GM12878 (cell line): ENCODE data around the gene CENPE. TPM values are rescaled to one million over a fixed set of nuclear protein-coding genes. Genes with fewer than 3 reads are reported as not detected.

Experiments used
- ATAC-seq: fragments of 200-7000 bp; cut with Tn5 transposase; 3 replicates; pipeline ENCODE4 v1.9.1; 2020; ENCODE audit warnings: mild to moderate bottlenecking, moderate library complexity
- BruUV-seq: library from RNA; stranded (reverse); fragments of 400-500 nt; replicated peaks from 2 replicates; lab custom pipeline; 2021; lab: Mats Ljungman, UMichigan
- CTCF ChIA-PET: fragments of 300-600 bp; sonication (Branson Sonifier 250); formaldehyde crosslinking; extraction: SDS; loops from one replicate; lab custom pipeline; 2021; ENCODE audit warnings: inconsistent platforms; lab: Yijun Ruan, JAX
- POLR2A ChIA-PET: fragments of 350-600 bp; formaldehyde crosslinking; extraction: SDS; loops from one replicate; lab custom pipeline; 2021; ENCODE audit warnings: inconsistent platforms; lab: Charles Lee
- RAD21 ChIA-PET: fragments of 300-600 bp; sonication (Branson Sonifier 250); formaldehyde crosslinking; loops from one replicate; lab custom pipeline; 2023; ENCODE audit warnings: antibody characterized with exemption; ENCODE audit not compliant: unreplicated experiment; lab: Charles Lee
- SMC1A ChIA-PET: fragments of 300-600 bp; sonication (Branson Sonifier 250); formaldehyde crosslinking; loops from one replicate; lab custom pipeline; 2023; ENCODE audit not compliant: unreplicated experiment, uncharacterized antibody; lab: Charles Lee
- DNase-seq: peaks from one replicate; pipeline ENCODE4 v3.0.0-alpha.2; 2011; ENCODE audit warnings: low read depth, low spot score
- FAIRE-seq: peaks from 3 replicates; lab custom pipeline; 2011; peaks lifted over from hg19 to GRCh38; lab: Jason Lieb, UNC
- H2AFZ ChIP-seq: 2 replicates; pipeline ENCODE4 v1.6.0; 2011; ENCODE audit warnings: low read depth, low read length, control low read depth; ENCODE audit not compliant: control insufficient read depth
- H3K27ac ChIP-seq: 2 replicates; pipeline ENCODE4 v1.5.1; 2011; ENCODE audit warnings: control low read depth; ENCODE audit not compliant: control insufficient read depth, insufficient read depth
- H3K27me3 ChIP-seq, 2 experiments: replicated peaks in 1 of 2; 2 replicates each; pipeline versions ENCODE4 v1.6.0 to v1.6.1; 2011; ENCODE audit warnings: low read length in 1 of 2; ENCODE audit not compliant: control insufficient read depth in 2 of 2, insufficient read depth in 2 of 2
- H3K36me3 ChIP-seq, 2 experiments: 2 replicates each; pipeline ENCODE4 v1.5.1; 2011; ENCODE audit warnings: low read length in 1 of 2; ENCODE audit not compliant: control insufficient read depth in 2 of 2, insufficient read depth in 2 of 2
- H3K4me1 ChIP-seq: 2 replicates; pipeline ENCODE4 v1.6.1; 2011; ENCODE audit warnings: mild to moderate bottlenecking, low read length, moderate library complexity, mixed read lengths; ENCODE audit not compliant: control insufficient read depth, insufficient read depth
- H3K4me2 ChIP-seq: 2 replicates; pipeline ENCODE4 v1.6.0; 2011; ENCODE audit warnings: control low read depth; ENCODE audit not compliant: control insufficient read depth, insufficient read depth
- H3K4me3 ChIP-seq: fragments of 200-600 bp; sonication (generic); 2 replicates; pipeline ENCODE4 v1.5.1; 2016
- H3K79me2 ChIP-seq: 2 replicates; pipeline ENCODE4 v1.6.0; 2011; ENCODE audit warnings: low read length; ENCODE audit not compliant: control insufficient read depth, insufficient read depth
- H3K9ac ChIP-seq: 2 replicates; pipeline ENCODE4 v1.8.0; 2011; ENCODE audit warnings: low read length, control low read depth, mixed read lengths; ENCODE audit not compliant: control insufficient read depth, insufficient read depth
- H3K9me3 ChIP-seq: replicated peaks from 3 replicates; pipeline ENCODE4 v1.5.1; 2011; ENCODE audit warnings: mild to moderate bottlenecking, low read length; ENCODE audit not compliant: control insufficient read depth, insufficient read depth
- H4K20me1 ChIP-seq: 2 replicates; pipeline ENCODE4 v1.6.0; 2011; ENCODE audit not compliant: control insufficient read depth, insufficient read depth
- CREM ChIP-seq: IDR thresholded peaks from 2 replicates; pipeline ENCODE4 v1.6.1; 2014; ENCODE audit warnings: antibody characterized with exemption, low read depth
- HDAC6 ChIP-seq: fragments of 200-600 bp; sonication (generic); IDR thresholded peaks from one replicate; pipeline ENCODE4 v1.8.0; 2017; ENCODE audit warnings: antibody characterized with exemption; ENCODE audit not compliant: unreplicated experiment
- KLF5 ChIP-seq: fragments of 450-650 bp; IDR thresholded peaks from 2 replicates; pipeline ENCODE4 v1.6.1; 2014; ENCODE audit warnings: mild to moderate bottlenecking; ENCODE audit not compliant: partially characterized antibody
- NKRF ChIP-seq: fragments of 450-650 bp; conservative IDR thresholded peaks from 2 replicates; pipeline ENCODE4 v1.6.1; 2017; ENCODE audit warnings: mild to moderate bottlenecking, moderate library complexity
- PKNOX1 ChIP-seq: fragments of 450-650 bp; IDR thresholded peaks from 2 replicates; pipeline ENCODE4 v1.6.1; 2016; ENCODE audit warnings: mild to moderate bottlenecking
- PML ChIP-seq: IDR thresholded peaks from 2 replicates; pipeline ENCODE4 v1.6.1; 2012; ENCODE audit warnings: low read length, inconsistent platforms
- RAD51 ChIP-seq: fragments of 450-650 bp; IDR thresholded peaks from 2 replicates; pipeline ENCODE4 v1.6.1; 2016; ENCODE audit warnings: moderate library complexity, mild to moderate bottlenecking, inconsistent platforms
- RFX5 ChIP-seq: IDR thresholded peaks from 2 replicates; pipeline ENCODE4 v1.6.1; 2011; ENCODE audit warnings: low read depth, low read length, improper control_type of control experiment
- ZNF207 ChIP-seq: fragments of 450-650 bp; IDR thresholded peaks from 2 replicates; pipeline ENCODE4 v1.6.1; 2014; ENCODE audit warnings: antibody characterized with exemption, mild to moderate bottlenecking, borderline replicate concordance
- ZNF24 ChIP-seq: fragments of 450-650 bp; IDR thresholded peaks from 2 replicates; pipeline ENCODE4 v1.6.1; 2017; ENCODE audit warnings: antibody characterized with exemption, mild to moderate bottlenecking
- ZNF622 ChIP-seq: fragments of 450-650 bp; IDR thresholded peaks from 2 replicates; pipeline ENCODE4 v1.6.1; 2017; ENCODE audit warnings: mild to moderate bottlenecking, inconsistent platforms
- WGBS: methylation state at CpG from one replicate; pipeline ENCODE4 v1.1.6; 2016; ENCODE audit warnings: low lambda C conversion rate; ENCODE audit not compliant: insufficient replicate concordance, insufficient coverage; ENCODE audit errors: missing lambda C conversion rate; 5-methylcytosine and 5-hydroxymethylcytosine counted together
- in situ Hi-C: fragments of 300-500 bp; cut with MboI; formaldehyde crosslinking; loops from 9 replicates; pipeline ENCODE4 v1.14.3; 2018; ENCODE audit warnings: mixed read lengths
- intact Hi-C: fragments of 100-400 bp; cut with micrococcal nuclease; formaldehyde crosslinking; loops from one replicate; pipeline ENCODE4 v1.14.2; 2022; ENCODE audit not compliant: unreplicated experiment
- polyA plus RNA-seq, 11 experiments: library from polyadenylated mRNA; depleted of rRNA in 4 of 11; unstranded in 6 of 11; stranded (reverse) in 5 of 11; fragments of >200 nt; fragmentation: Nextera tagmentation in 4 of 11; fragmentation: Illumina TruSeq in 1 of 11; extraction: Ambion mirVana in 4 of 11; extraction: Trizol in 1 of 11; gene quantifications; 1 replicate in 1 of 11; 2 replicates in 10 of 11; pipeline versions ENCODE4 v1.2.1 to v1.2.3, GENCODE V29; 2011 to 2016; ENCODE audit warnings: inconsistent platforms in 2 of 11, missing spikeins in 2 of 11, low read depth in 1 of 11
- total RNA-seq, 4 experiments: library from RNA; depleted of rRNA in 3 of 4; stranded (reverse); fragments of >200 nt in 3 of 4; fragmentation: Illumina TruSeq in 1 of 4; extraction: Trizol in 1 of 4; gene quantifications; 2 replicates each; pipeline versions ENCODE4 v1.2.1 to v1.2.3, GENCODE V29; 2013 to 2021

Gene CENPE
- total and polyA plus RNA-seq, 10 of the 15 experiments (the other 5 are each of a cell fraction or from before 2014, with no cell fraction given) = 10.2 to 53.6 (median 25.2) TPM

GRCh38 chr4:103075435-103075893 is 122.7 kb downstream of the CENPE start:
- H2AFZ ChIP-seq = peak overlapping the region; percentile 83
- intact Hi-C loops = loop anchor here (2.0 kb wide), 1 partner anchor 249 kb away; the partner anchor contains the start of gene UBE2D3
- in situ Hi-C loops = no loop called here
- TSS peak; percentile 67 for BruUV-seq
- under 1% methylated on average over 4 of the region's 4 CpGs for WGBS
- no peaks in the 10 kb centered on the region for H3K27me3 ChIP-seq
- no peak for TF ChIP-seq KLF5
- TF ChIP-seq ZNF207 = 0 out of 2 replicates have a peak, but pooled peaks have one; percentile 6
- no peak for TF ChIP-seq RFX5
- TF ChIP-seq RAD51 = 0 out of 2 replicates have a peak, but pooled peaks have one; percentile 13
- H4K20me1 ChIP-seq = no peaks in the 10 kb centered on the region
- H3K9ac ChIP-seq = peak overlapping the region; percentile 93
- no peak for DNase-seq
- FAIRE-seq = no peak
- SMC1A ChIA-PET = interaction anchor here (0.6 to 5.4 kb wide), 9 partner anchors 9 to 233 kb away, joined by 3 to 59 read pairs (median 4); no protein-coding TSS in a partner anchor
- CTCF ChIA-PET = interaction anchor here (0.8 to 2.6 kb wide), 3 partner anchors 11 to 20 kb away, joined by 3 to 17 read pairs (median 3); no protein-coding TSS in a partner anchor
- ATAC-seq = peak; percentile 6
- no peaks in the 10 kb centered on the region for H3K36me3 ChIP-seq
- RAD21 ChIA-PET = interaction anchor here (1.0 to 7.8 kb wide), 8 partner anchors 11 to 645 kb away, joined by 3 to 69 read pairs (median 4); partner anchors contain the start of gene CISD2
- H3K9me3 ChIP-seq = no peaks in the 10 kb centered on the region
- H3K27ac ChIP-seq = peak overlapping the region; percentile 93
- H3K4me2 ChIP-seq = peak overlapping the region; percentile 94
- H3K79me2 ChIP-seq = peaks cover 57% of the 10 kb centered on the region
- H3K4me1 ChIP-seq = peaks cover 8% of the 10 kb centered on the region
- POLR2A ChIA-PET = no interaction called here
- peak overlapping the region; percentile 77 for H3K4me3 ChIP-seq

- peak overlapping the region; percentile 93 for H3K9ac ChIP-seq
- peak overlapping the region; percentile 94 for H3K4me2 ChIP-seq
- H3K79me2 ChIP-seq = peaks cover 59% of the 10 kb centered on the region
- CTCF ChIA-PET = interaction anchor here (0.8 to 2.6 kb wide), 4 partner anchors 10 to 20 kb away, joined by 3 to 17 read pairs (median 4); no protein-coding TSS in a partner anchor
- peak; percentile 61 for ATAC-seq
- H3K4me1 ChIP-seq = peaks cover 8% of the 10 kb centered on the region
- RAD21 ChIA-PET = interaction anchor here (0.7 to 7.8 kb wide), 8 partner anchors 10 to 247 kb away, joined by 3 to 69 read pairs (median 4); partner anchors contain the start of genes CISD2 and UBE2D3
- intact Hi-C loops (loop anchor here (2.0 to 5.0 kb wide), 2 partner anchors 208 to 248 kb away; partner anchors contain the start of genes CISD2 and UBE2D3), in situ Hi-C loops (no loop called here)
- no peaks in the 10 kb centered on the region for H4K20me1 ChIP-seq
- no TSS peak for BruUV-seq
- H3K27me3 ChIP-seq = no peaks in the 10 kb centered on the region
- DNase-seq = peak; percentile 44
- no peaks in the 10 kb centered on the region for H3K36me3 ChIP-seq
- H3K4me3 ChIP-seq = peak overlapping the region; percentile 77
- no peaks in the 10 kb centered on the region for H3K9me3 ChIP-seq
- H3K27ac ChIP-seq = peak overlapping the region; percentile 93
- WGBS = 1% methylated on average over 9 of the region's 9 CpGs
- POLR2A ChIA-PET = interaction anchor here (0.5 to 0.8 kb wide), 2 partner anchors 23 to 66 kb away, joined by 3 read pairs; no protein-coding TSS in a partner anchor
- peak; percentile 80 for FAIRE-seq
- SMC1A ChIA-PET = interaction anchor here (0.6 to 5.4 kb wide), 8 partner anchors 8 to 232 kb away, joined by 3 to 59 read pairs (median 4); no protein-coding TSS in a partner anchor
- no peak overlapping the region for H2AFZ ChIP-seq
- TF ChIP-seq PKNOX1 (peak; percentile 51; the same call in 1 of the 2 replicates), ZNF622 (no peak), PML (no peak), HDAC6 (no peak), CREM (no peak), ZNF24 (peak; percentile 92), NKRF (peak; percentile 34; the same call in 1 of the 2 replicates)
Measured at GRCh38 chr4:103074744-103075434, 123.3 kb downstream of the CENPE start.
